NCI-H1436 treated with DMSO at 0.1 percent for 48 hours (cell line): Measurements from ENCODE around the gene HCRTR1.
"Not testable (repeated sequence)": the region's sequence is repeated elsewhere in the genome, so short reads cannot be mapped to it uniquely, and the experiment has no call there.

ENCODE experiments used
- DNase-seq: peaks from one replicate; lab custom pipeline; 2025; lab: John Stamatoyannopoulos, UW

HCRTR1 gene

GRCh38 chr1:31581821-31582810 is 35.4 kb upstream of the HCRTR1 start:
- DNase-seq: no peak

GRCh38 chr1:31583082-31583994 is 34.2 kb upstream of the HCRTR1 start:
- DNase-seq: no peak

GRCh38 chr1:31583995-31584868 is 33.3 kb upstream of the HCRTR1 start:
- no peak for DNase-seq

GRCh38 chr1:31584869-31585735 is 32.4 kb upstream of the HCRTR1 start:
- no peak for DNase-seq

GRCh38 chr1:31585736-31586365 is 31.6 kb upstream of the HCRTR1 start:
- no peak for DNase-seq

- no peak for DNase-seq
Observed at GRCh38 chr1:31586376-31587327, 30.8 kb upstream of the HCRTR1 start.

GRCh38 chr1:31587328-31587699 is 30.2 kb upstream of the HCRTR1 start:
- not testable (repeated sequence) for DNase-seq

GRCh38 chr1:31587720-31588423 is 29.6 kb upstream of the HCRTR1 start:
- no peak for DNase-seq

- DNase-seq: no peak
Observed at GRCh38 chr1:31588751-31589515, 28.6 kb upstream of the HCRTR1 start.

- no peak for DNase-seq
Observed at GRCh38 chr1:31591425-31592093, 25.9 kb upstream of the HCRTR1 start.

- no peak for DNase-seq
Observed at GRCh38 chr1:31592132-31592531, 25.4 kb upstream of the HCRTR1 start.

- no peak for DNase-seq
Observed at GRCh38 chr1:31593136-31593665, 24.3 kb upstream of the HCRTR1 start.

- no peak for DNase-seq
Observed at GRCh38 chr1:31593770-31594632, 23.5 kb upstream of the HCRTR1 start.

GRCh38 chr1:31595836-31596736 is 21.4 kb upstream of the HCRTR1 start:
- no peak for DNase-seq

- DNase-seq: no peak
Observed at GRCh38 chr1:31596737-31597097, 20.8 kb upstream of the HCRTR1 start.
